Liver (tissue), 9 donors: Measurements from ENCODE around the gene PTPN4. TPM values are rescaled to one million over a fixed set of nuclear protein-coding genes. Genes with fewer than 3 reads are reported as not detected.

Experiments used
- DNase-seq: peaks from one replicate; pipeline ENCODE4 v3.0.0-alpha.2; 2017; ENCODE audit warnings: low spot score
- H3K27ac ChIP-seq, 2 donors: one replicate each; pipeline ENCODE4 v1.7.0; 2013; ENCODE audit warnings: inconsistent platforms in 2 of 2, low read length in 2 of 2, control low read depth in 1 of 2, low read depth in 1 of 2, mild to moderate bottlenecking in 1 of 2
- H3K27me3 ChIP-seq, 4 donors: one replicate each; pipeline versions ENCODE4 v1.6.1 to v1.7.0; 2013; ENCODE audit warnings: low read length in 3 of 4, inconsistent platforms in 1 of 4, mild to moderate bottlenecking in 1 of 4, moderate library complexity in 1 of 4; ENCODE audit not compliant: control insufficient read depth in 4 of 4, insufficient read depth in 4 of 4
- H3K36me3 ChIP-seq, 4 donors: one replicate each; pipeline versions ENCODE4 v1.6.1 to v1.7.0; 2013; ENCODE audit warnings: low read length in 3 of 4, mild to moderate bottlenecking in 3 of 4, low read depth in 1 of 4, moderate library complexity in 1 of 4; ENCODE audit not compliant: control insufficient read depth in 4 of 4, insufficient read depth in 3 of 4
- H3K4me1 ChIP-seq, 4 donors: one replicate each; pipeline versions ENCODE4 v1.6.1 to v1.7.0; 2013; ENCODE audit warnings: low read length in 3 of 4, mild to moderate bottlenecking in 3 of 4, moderate library complexity in 1 of 4; ENCODE audit not compliant: control insufficient read depth in 4 of 4, insufficient read depth in 4 of 4
- H3K4me3 ChIP-seq, 3 donors: one replicate each; pipeline versions ENCODE4 v1.6.1 to v1.7.0; 2013; ENCODE audit warnings: low read length in 3 of 3, control low read depth in 1 of 3, low read depth in 1 of 3, mild to moderate bottlenecking in 1 of 3
- H3K9ac ChIP-seq, 2 donors: one replicate each; pipeline ENCODE4 v1.7.0; 2013; ENCODE audit warnings: low read length in 2 of 2, mild to moderate bottlenecking in 2 of 2, moderate library complexity in 2 of 2, control low read depth in 1 of 2, low read depth in 1 of 2
- H3K9me3 ChIP-seq, 4 donors: one replicate each; pipeline versions ENCODE4 v1.6.1 to v1.7.0; 2013; ENCODE audit warnings: low read length in 3 of 4; ENCODE audit not compliant: control insufficient read depth in 4 of 4
- ATF3 ChIP-seq: IDR thresholded peaks from 2 replicates; pipeline ENCODE4 v1.6.1; 2016; ENCODE audit warnings: antibody characterized with exemption
- CTCF ChIP-seq: fragments of 150-350 bp; IDR thresholded peaks from 2 replicates; pipeline ENCODE4 v1.5.1; 2017; ENCODE audit warnings: improper control_type of control experiment, low read depth, low read length; ENCODE audit not compliant: missing input control
- EGR1 ChIP-seq, 2 donors: IDR thresholded peaks; 2 replicates each; pipeline ENCODE4 v1.6.1; 2016 to 2018; ENCODE audit warnings: antibody characterized with exemption in 2 of 2, low read depth in 2 of 2
- FOXA1 ChIP-seq: IDR thresholded peaks from 2 replicates; pipeline ENCODE4 v1.6.1; 2016; ENCODE audit warnings: antibody characterized with exemption
- FOXA2 ChIP-seq: IDR thresholded peaks from 2 replicates; pipeline ENCODE4 v1.6.1; 2016; ENCODE audit warnings: antibody characterized with exemption
- GABPA ChIP-seq, 2 donors: IDR thresholded peaks in 1 of 2; conservative IDR thresholded peaks in 1 of 2; 2 replicates each; pipeline ENCODE4 v1.6.1; 2016; ENCODE audit warnings: antibody characterized with exemption in 2 of 2, mild to moderate bottlenecking in 1 of 2, moderate library complexity in 1 of 2
- HNF4G ChIP-seq: IDR thresholded peaks from 2 replicates; pipeline ENCODE4 v1.6.1; 2016; ENCODE audit warnings: antibody characterized with exemption
- JUND ChIP-seq, 2 donors: IDR thresholded peaks; 2 replicates each; pipeline ENCODE4 v1.6.1; 2016; ENCODE audit warnings: antibody characterized with exemption in 2 of 2
- RAD21 ChIP-seq, 2 donors: IDR thresholded peaks; 2 replicates each; pipeline ENCODE4 v1.6.1; 2016; ENCODE audit warnings: antibody characterized with exemption in 2 of 2, mild to moderate bottlenecking in 2 of 2
- REST ChIP-seq: IDR thresholded peaks from 2 replicates; pipeline ENCODE4 v1.6.1; 2016; ENCODE audit warnings: antibody characterized with exemption, mild to moderate bottlenecking
- RXRA ChIP-seq, 2 donors: IDR thresholded peaks; 2 replicates each; pipeline ENCODE4 v1.6.1; 2017 to 2018; ENCODE audit warnings: antibody characterized with exemption in 2 of 2, mild to moderate bottlenecking in 1 of 2
- SP1 ChIP-seq: IDR thresholded peaks from 2 replicates; pipeline ENCODE4 v1.6.1; 2018; ENCODE audit warnings: antibody characterized with exemption, mild to moderate bottlenecking
- TAF1 ChIP-seq: conservative IDR thresholded peaks from 2 replicates; pipeline ENCODE4 v1.6.1; 2016; ENCODE audit warnings: antibody characterized with exemption, mild to moderate bottlenecking
- YY1 ChIP-seq: IDR thresholded peaks from 2 replicates; pipeline ENCODE4 v1.6.1; 2016; ENCODE audit warnings: antibody characterized with exemption, mild to moderate bottlenecking
- ZBTB33 ChIP-seq: IDR thresholded peaks from 2 replicates; pipeline ENCODE4 v1.6.1; 2016; ENCODE audit warnings: antibody characterized with exemption
- WGBS: extraction: QIAGEN DNeasy Blood & Tissue Kit; methylation state at CpG from one replicate; pipeline ENCODE4 v1.1.7; 2013; 5-methylcytosine and 5-hydroxymethylcytosine counted together
- polyA plus RNA-seq, 2 donors: library from polyadenylated mRNA; stranded (reverse) in 1 of 2; unstranded in 1 of 2; fragments of 200-250 nt in 1 of 2; fragments of >200 nt in 1 of 2; fragmentation: Nextera tagmentation in 1 of 2; extraction: Ambion mirVana in 1 of 2; gene quantifications; one replicate each; pipeline versions ENCODE4 v1.2.1 to v1.2.3, GENCODE V29; 2013 to 2015
- total RNA-seq, 2 donors: library from RNA; depleted of rRNA; stranded (reverse); fragments of >200 nt; gene quantifications; one replicate each; pipeline ENCODE4 v1.2.3, GENCODE V29; 2014
- donor health status: healthy.
- donor health status: healthy.
- donor health status: healthy.
- donor health status: healthy.
- donor health status: healthy.

Gene PTPN4
- total and polyA plus RNA-seq, 4 donors: 4.2 to 34.6 (median 9.5) TPM

- peaks cover 0 to 10% (median 6%) of the 10 kb centered on the region in 4 donors for H3K4me1 ChIP-seq
- TF ChIP-seq SP1 (no peak), EGR1 (IDR thresholded peaks at IDR 0.05; ENCODE audit: low read depth in 2 of 2) (no peak), ZBTB33 (no peak), CTCF (no peak), GABPA (IDR thresholded peaks at IDR 0.05 in 1 of 2, conservative IDR thresholded peaks at IDR 0.05 in 1 of 2) (no peak), RXRA (IDR thresholded peaks at IDR 0.05) (no peak), RAD21 (IDR thresholded peaks at IDR 0.05) (no peak)
- H3K27me3 ChIP-seq: no peaks in the 10 kb centered on the region
- H3K4me3 ChIP-seq: no peak overlapping the region
- WGBS: 100% methylated on average over 1 of the region's 1 CpG
- no peak overlapping the region for H3K27ac ChIP-seq
- no peak overlapping the region for H3K9ac ChIP-seq
- no peaks in the 10 kb centered on the region for H3K36me3 ChIP-seq
- H3K9me3 ChIP-seq: no peaks in the 10 kb centered on the region
- no peak for DNase-seq
Measured at GRCh38 chr2:119749477-119750012, 10.2 kb upstream of the PTPN4 start.

- Histone ChIP-seq H3K27ac (no peak overlapping the region), H3K4me1 (peaks cover 1 to 15% (median 11%) of the 10 kb centered on the region in 4 donors), H3K27me3 (no peaks in the 10 kb centered on the region), H3K9me3 (no peaks in the 10 kb centered on the region), H3K9ac (no peak overlapping the region), H3K4me3 (no peak overlapping the region), H3K36me3 (no peaks in the 10 kb centered on the region)
- TF ChIP-seq GABPA (IDR thresholded peaks at IDR 0.05 in 1 of 2, conservative IDR thresholded peaks at IDR 0.05 in 1 of 2) (no peak), YY1 (no peak), FOXA1 (no peak), REST (no peak), EGR1 (IDR thresholded peaks at IDR 0.05; ENCODE audit: low read depth in 2 of 2) (no peak), FOXA2 (no peak), SP1 (no peak), JUND (IDR thresholded peaks at IDR 0.05) (no peak), RAD21 (IDR thresholded peaks at IDR 0.05) (no peak), HNF4G (no peak), ATF3 (no peak), RXRA (IDR thresholded peaks at IDR 0.05) (no peak), ZBTB33 (no peak), TAF1 (no peak)
- no peak for DNase-seq
- WGBS: 80% methylated on average over 2 of the region's 2 CpGs
Measured at GRCh38 chr2:119751706-119752105, 8.0 kb upstream of the PTPN4 start.
